K562 (cell line): ENCODE results near the gene TREH. TPM values are rescaled to one million over a fixed set of nuclear protein-coding genes. Genes with fewer than 3 reads are reported as not detected.
A peak's percentile ranks its signal among the peaks of the same experiment; 100 is the strongest.

Experiments used
- ATAC-seq: fragments of 200-7000 bp; cut with Tn5 transposase; 3 replicates; pipeline ENCODE4 v1.9.1; 2020; ENCODE audit warnings: moderate library complexity
- BruUV-seq: library from RNA; stranded (reverse); fragments of 400-500 nt; replicated peaks from 2 replicates; lab custom pipeline; 2021; lab: Mats Ljungman, UMichigan
- CTCF ChIA-PET: fragments of 300-600 bp; formaldehyde crosslinking; extraction: SDS; loops from one replicate; lab custom pipeline; 2021; ENCODE audit warnings: low intra/inter-chr PET ratio; lab: Yijun Ruan, JAX
- POLR2A ChIA-PET: fragments of 300-600, 350-650 bp; sonication (Branson Sonifier 250); formaldehyde crosslinking; extraction: SDS; loops from one replicate; lab custom pipeline; 2021; ENCODE audit warnings: antibody characterized with exemption, inconsistent platforms; lab: Yijun Ruan, JAX
- DNase-seq, 4 experiments: peaks; one replicate each; pipeline versions ENCODE4 v3.0.0 to v3.0.0-alpha.2; 2011 to 2018; ENCODE audit warnings: low spot score in 3 of 4, mixed read lengths in 3 of 4; ENCODE audit errors: extremely low read depth in 1 of 4
- FAIRE-seq: peaks from 2 replicates; lab custom pipeline; 2011; peaks lifted over from hg19 to GRCh38; lab: Jason Lieb, UNC
- H2AFZ ChIP-seq: 2 replicates; pipeline ENCODE4 v1.6.0; 2011; ENCODE audit warnings: low read depth, low read length, control low read depth, inconsistent platforms
- H3K27ac ChIP-seq: fragments of 200-600 bp; 3 replicates; pipeline ENCODE4 v1.8.0; 2011; ENCODE audit warnings: low read depth, mild to moderate bottlenecking, control low read depth, inconsistent platforms, low read length, moderate library complexity, mixed read lengths; ENCODE audit errors: extremely low read depth
- H3K27me3 ChIP-seq, 2 experiments: fragments of 300-600 bp in 1 of 2; 2 replicates in 1 of 2; 3 replicates in 1 of 2; pipeline versions ENCODE4 v1.6.0 to v1.8.0; 2011; ENCODE audit warnings: inconsistent platforms in 2 of 2, low read length in 2 of 2, mild to moderate bottlenecking in 1 of 2, mixed read lengths in 1 of 2, moderate library complexity in 1 of 2; ENCODE audit not compliant: control insufficient read depth in 2 of 2, insufficient read depth in 2 of 2
- H3K36me3 ChIP-seq: fragments of 300-600 bp; 3 replicates; pipeline ENCODE4 v1.8.0; 2011; ENCODE audit warnings: mild to moderate bottlenecking, low read length, inconsistent platforms; ENCODE audit not compliant: control insufficient read depth, insufficient read depth
- H3K4me1 ChIP-seq, 2 experiments: fragments of 200-600 bp in 1 of 2; replicated peaks in 1 of 2; 2 replicates in 1 of 2; 3 replicates in 1 of 2; pipeline versions ENCODE4 v1.5.1 to v1.8.0; 2011; ENCODE audit warnings: inconsistent platforms in 2 of 2, low read length in 2 of 2, mild to moderate bottlenecking in 1 of 2, mixed read lengths in 1 of 2, moderate library complexity in 1 of 2; ENCODE audit not compliant: control insufficient read depth in 2 of 2, insufficient read depth in 2 of 2
- H3K4me2 ChIP-seq: 2 replicates; pipeline ENCODE4 v1.6.1; 2011; ENCODE audit warnings: low read length, control low read depth, inconsistent platforms, mixed read lengths; ENCODE audit not compliant: insufficient read depth
- H3K4me3 ChIP-seq: fragments of 200-600 bp; sonication (generic), shearing (Covaris generic); 2 replicates; pipeline ENCODE4 v1.5.1; 2016; ENCODE audit warnings: control low read depth, inconsistent platforms
- H3K79me2 ChIP-seq: fragments of 200-600 bp; 3 replicates; pipeline ENCODE4 v1.8.0; 2011; ENCODE audit warnings: low read length, inconsistent platforms; ENCODE audit not compliant: control insufficient read depth, insufficient read depth
- H3K9ac ChIP-seq, 2 experiments: 2 replicates each; pipeline versions ENCODE4 v1.6.0 to v1.6.1; 2011; ENCODE audit warnings: low read depth in 2 of 2, low read length in 2 of 2, control low read depth in 1 of 2, inconsistent platforms in 1 of 2, mild to moderate bottlenecking in 1 of 2, mixed read lengths in 1 of 2; ENCODE audit not compliant: insufficient read depth in 1 of 2
- H3K9me1 ChIP-seq: one replicate; pipeline ENCODE4 v1.6.0; 2011; ENCODE audit warnings: inconsistent platforms, mild to moderate bottlenecking, low read length, moderate library complexity; ENCODE audit not compliant: control insufficient read depth, insufficient read depth
- H3K9me3 ChIP-seq: replicated peaks from 2 replicates; pipeline ENCODE4 v1.5.1; 2011; ENCODE audit warnings: low read depth, low read length, inconsistent platforms; ENCODE audit not compliant: control insufficient read depth, insufficient read depth
- H4K20me1 ChIP-seq: replicated peaks from 2 replicates; pipeline ENCODE4 v1.6.1; 2011; ENCODE audit warnings: low read length, inconsistent platforms, mixed read lengths; ENCODE audit not compliant: control insufficient read depth, insufficient read depth
- EP300 ChIP-seq: IDR thresholded peaks from 2 replicates; pipeline ENCODE4 v1.6.1; 2012; ENCODE audit warnings: low read length, improper control_type of control experiment
- HDAC1 ChIP-seq, 2 experiments: fragments of 450-650 bp; IDR thresholded peaks; 2 replicates each; pipeline ENCODE4 v1.6.1; 2016 to 2017; ENCODE audit warnings: inconsistent platforms in 1 of 2, mild to moderate bottlenecking in 1 of 2, moderate library complexity in 1 of 2
- KLF16 ChIP-seq: IDR thresholded peaks from 2 replicates; pipeline ENCODE4 v1.6.1; 2016; ENCODE audit warnings: antibody characterized with exemption
- RBM17 ChIP-seq: fragments of 200-400 bp; formaldehyde crosslinking; IDR thresholded peaks from 2 replicates; pipeline ENCODE4 v1.6.1; 2017; ENCODE audit warnings: low read depth, mild to moderate bottlenecking, low read length, borderline replicate concordance
- RFX1 ChIP-seq: fragments of 450-650 bp; IDR thresholded peaks from 2 replicates; pipeline ENCODE4 v1.6.1; 2016; ENCODE audit warnings: mild to moderate bottlenecking, moderate library complexity
- SMARCC2 ChIP-seq: fragments of 450-650 bp; IDR thresholded peaks from 2 replicates; pipeline ENCODE4 v1.6.1; 2017; ENCODE audit warnings: antibody characterized with exemption, moderate library complexity, mild to moderate bottlenecking, low read depth
- TCF7 ChIP-seq: sonication (generic); IDR thresholded peaks from 2 replicates; pipeline ENCODE4 v1.6.1; 2016; ENCODE audit warnings: antibody characterized with exemption, borderline replicate concordance
- TGIF2 ChIP-seq: sonication (generic); formaldehyde crosslinking; IDR thresholded peaks from 2 replicates; pipeline ENCODE4 v1.8.1; 2022; ENCODE audit warnings: mild to moderate bottlenecking, missing genetic modification reagents, moderate library complexity
- ZNF121 ChIP-seq: sonication (generic); formaldehyde crosslinking; conservative IDR thresholded peaks from 2 replicates; pipeline ENCODE4 v1.8.0; 2022; ENCODE audit warnings: missing genetic modification reagents
- WGBS: fragments of 100-300 bp; shearing (Covaris generic); methylation state at CpG from one replicate; pipeline ENCODE4 v1.1.6; 2016; ENCODE audit warnings: low coverage, mixed read lengths; ENCODE audit not compliant: insufficient coverage; ENCODE audit errors: missing lambda C conversion rate; 5-methylcytosine and 5-hydroxymethylcytosine counted together
- in situ Hi-C: fragments of 300-500 bp; cut with MboI; formaldehyde crosslinking; loops from 4 replicates; pipeline ENCODE4 v1.15.0; 2018; ENCODE audit warnings: inconsistent platforms, mixed read lengths
- intact Hi-C: fragments of 100-400 bp; cut with micrococcal nuclease; formaldehyde crosslinking; loops from 2 replicates; pipeline ENCODE4 v1.14.2; 2022
- polyA plus RNA-seq, 8 experiments: library from polyadenylated mRNA; depleted of rRNA in 4 of 8; stranded (reverse) in 5 of 8; unstranded in 3 of 8; fragments of >200 nt; fragmentation: Nextera tagmentation in 2 of 8; fragmentation: Illumina TruSeq in 1 of 8; extraction: Ambion mirVana in 2 of 8; extraction: Trizol in 1 of 8; gene quantifications; 2 replicates each; pipeline versions ENCODE4 v1.2.1 to v1.2.3, GENCODE V29; 2011 to 2014; ENCODE audit warnings: inconsistent platforms in 1 of 8, missing spikeins in 1 of 8
- total RNA-seq, 7 experiments: library from RNA; depleted of rRNA in 6 of 7; stranded (reverse); fragments of >200 nt in 6 of 7; fragmentation: Illumina TruSeq in 2 of 7; extraction: Trizol in 2 of 7; gene quantifications; 2 replicates each; pipeline versions ENCODE4 v1.2.1 to v1.2.3, GENCODE V29; 2011 to 2021; ENCODE audit warnings: low replicate concordance in 1 of 7

Gene TREH
- total and polyA plus RNA-seq, 9 of the 15 experiments (the other 6 are each of a cell fraction or from before 2014, with no cell fraction given), result 0.09 to 0.20 (median 0.11) TPM; not detected in 6

DNA sequence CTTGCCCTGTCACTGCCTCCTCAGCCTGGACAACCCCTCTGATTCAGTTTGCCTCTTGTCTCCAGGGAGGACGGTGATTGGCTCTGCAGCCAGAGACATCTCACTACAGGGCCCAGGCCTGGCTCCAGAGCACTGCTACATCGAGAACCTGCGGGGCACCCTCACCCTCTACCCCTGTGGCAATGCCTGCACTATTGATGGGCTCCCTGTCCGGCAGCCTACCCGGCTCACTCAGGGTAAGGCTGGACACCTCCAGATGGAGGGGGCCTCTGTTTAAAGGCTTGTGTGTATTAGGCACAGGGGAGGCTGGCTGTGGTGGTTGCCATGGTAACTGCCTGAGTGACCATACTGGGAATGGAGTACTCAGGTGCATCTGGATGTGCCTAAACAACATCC, 63.5 kb downstream of the TREH start:
- in situ Hi-C loops (no loop called here), intact Hi-C loops (no loop called here)
- peaks cover 22% of the 10 kb centered on the region for H3K36me3 ChIP-seq
- H3K9me1 ChIP-seq, result peaks cover 3% of the 10 kb centered on the region
- no peaks in the 10 kb centered on the region for H3K79me2 ChIP-seq
- ATAC-seq (no peak), DNase-seq (no peak), FAIRE-seq (no peak)
- no TSS peak for BruUV-seq
- 81% methylated on average over 5 of the region's 5 CpGs for WGBS
- no peak overlapping the region for H3K4me3 ChIP-seq
- no peaks in the 10 kb centered on the region for H3K9me3 ChIP-seq
- ChIA-PET CTCF (no interaction called here), POLR2A (no interaction called here)
- TF ChIP-seq SMARCC2 (no peak), RFX1 (peak; percentile 90), EP300 (no peak), TCF7 (no peak), KLF16 (no peak), RBM17 (no peak), ZNF121 (CRISPR knock-in tag) (0 out of 2 replicates have a peak, but pooled peaks have one; percentile 30), HDAC1 (IDR thresholded peaks at IDR 0.05) (no peak), TGIF2 (CRISPR knock-in tag) (no peak)
- H4K20me1 ChIP-seq, result no peaks in the 10 kb centered on the region
- H3K27ac ChIP-seq, result no peak overlapping the region
- H3K4me1 ChIP-seq, result peaks cover 17 to 18% of the 10 kb centered on the region in 2 experiments
- H3K4me2 ChIP-seq, result no peak overlapping the region
- no peaks in the 10 kb centered on the region for H3K27me3 ChIP-seq
- H3K9ac ChIP-seq, result no peak overlapping the region
- H2AFZ ChIP-seq, result no peak overlapping the region
